Peyer's patch (tissue), 4 donors: ENCODE data around the gene PRIMA1.

Experiments
- CTCF ChIP-seq, 6 experiments: fragments of 450-650 bp in 4 of 6; fragments of 200-600 bp in 2 of 6; sonication (generic) in 1 of 6; IDR thresholded peaks; one replicate each; pipeline ENCODE4 v1.5.1; 2017 to 2019; ENCODE audit warnings: antibody characterized with exemption in 6 of 6, mild to moderate bottlenecking in 3 of 6, moderate library complexity in 1 of 6
- POLR2A ChIP-seq, 2 donors: fragments of 450-650 bp; IDR thresholded peaks; one replicate each; pipeline ENCODE4 v1.5.1; 2017; ENCODE audit warnings: antibody characterized with exemption in 2 of 2, mild to moderate bottlenecking in 2 of 2, moderate library complexity in 2 of 2

GRCh38 chr14:93688820-93689219, 99.5 kb downstream of the PRIMA1 start:
- no peak for TF ChIP-seq CTCF (IDR thresholded peaks at IDR 0.05)
- no peak for TF ChIP-seq POLR2A (IDR thresholded peaks at IDR 0.05)
